Measurements from ENCODE around the gene FRYL.

DNA sequence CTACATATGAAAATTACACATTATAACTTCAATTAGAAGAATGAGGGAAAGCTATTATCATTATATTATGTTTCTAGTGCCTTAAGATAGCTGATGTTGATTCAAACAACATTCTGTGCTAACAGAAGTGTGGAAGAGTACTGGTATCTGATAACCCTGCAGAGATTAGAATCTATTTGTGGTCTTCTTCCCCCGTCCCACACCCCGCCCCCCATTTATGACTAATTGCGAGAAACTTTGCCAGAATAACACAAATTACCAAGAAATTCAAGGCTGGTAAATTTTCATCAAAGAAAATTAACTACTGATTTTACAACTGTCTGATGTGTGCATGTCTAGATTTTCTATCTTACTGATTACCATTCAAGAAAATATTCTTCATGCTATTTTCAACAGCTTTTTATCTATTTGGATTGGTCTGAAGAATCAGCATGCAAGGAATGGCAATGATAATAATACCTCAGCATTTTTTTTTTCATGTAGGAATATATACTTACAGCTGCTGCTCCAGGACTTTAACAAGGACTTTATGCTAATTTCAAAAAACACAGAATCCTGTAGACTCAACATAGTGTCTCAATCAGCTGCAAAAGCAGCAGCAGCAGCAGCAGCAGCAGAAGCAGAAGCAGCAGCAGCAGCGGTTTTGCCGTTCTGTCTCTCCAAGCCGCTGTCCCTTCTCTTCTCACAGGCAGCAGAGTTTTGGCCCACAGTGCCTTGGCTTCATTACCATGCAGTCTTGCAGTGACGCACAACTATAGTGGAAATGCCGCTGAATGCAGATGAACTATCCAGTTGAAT is 126.7 kb downstream of the FRYL start:
- TF ChIP-seq, protein P1, sequence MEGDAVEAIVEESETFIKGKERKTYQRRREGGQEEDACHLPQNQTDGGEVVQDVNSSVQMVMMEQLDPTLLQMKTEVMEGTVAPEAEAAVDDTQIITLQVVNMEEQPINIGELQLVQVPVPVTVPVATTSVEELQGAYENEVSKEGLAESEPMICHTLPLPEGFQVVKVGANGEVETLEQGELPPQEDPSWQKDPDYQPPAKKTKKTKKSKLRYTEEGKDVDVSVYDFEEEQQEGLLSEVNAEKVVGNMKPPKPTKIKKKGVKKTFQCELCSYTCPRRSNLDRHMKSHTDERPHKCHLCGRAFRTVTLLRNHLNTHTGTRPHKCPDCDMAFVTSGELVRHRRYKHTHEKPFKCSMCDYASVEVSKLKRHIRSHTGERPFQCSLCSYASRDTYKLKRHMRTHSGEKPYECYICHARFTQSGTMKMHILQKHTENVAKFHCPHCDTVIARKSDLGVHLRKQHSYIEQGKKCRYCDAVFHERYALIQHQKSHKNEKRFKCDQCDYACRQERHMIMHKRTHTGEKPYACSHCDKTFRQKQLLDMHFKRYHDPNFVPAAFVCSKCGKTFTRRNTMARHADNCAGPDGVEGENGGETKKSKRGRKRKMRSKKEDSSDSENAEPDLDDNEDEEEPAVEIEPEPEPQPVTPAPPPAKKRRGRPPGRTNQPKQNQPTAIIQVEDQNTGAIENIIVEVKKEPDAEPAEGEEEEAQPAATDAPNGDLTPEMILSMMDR (conservative IDR thresholded peaks at IDR 0.05; ENCODE audit: low read depth, low read length): no peak
- TF ChIP-seq EZH2 (IDR thresholded peaks at IDR 0.05; ENCODE audit: low read length, unreplicated experiment) (no peak), EZH2phosphoT487 (IDR thresholded peaks at IDR 0.05; ENCODE audit: borderline replicate concordance, low read length) (no peak)

All from PC-3 (cell line).